ENCODE data around the gene LEP.

LEP gene

DNA sequence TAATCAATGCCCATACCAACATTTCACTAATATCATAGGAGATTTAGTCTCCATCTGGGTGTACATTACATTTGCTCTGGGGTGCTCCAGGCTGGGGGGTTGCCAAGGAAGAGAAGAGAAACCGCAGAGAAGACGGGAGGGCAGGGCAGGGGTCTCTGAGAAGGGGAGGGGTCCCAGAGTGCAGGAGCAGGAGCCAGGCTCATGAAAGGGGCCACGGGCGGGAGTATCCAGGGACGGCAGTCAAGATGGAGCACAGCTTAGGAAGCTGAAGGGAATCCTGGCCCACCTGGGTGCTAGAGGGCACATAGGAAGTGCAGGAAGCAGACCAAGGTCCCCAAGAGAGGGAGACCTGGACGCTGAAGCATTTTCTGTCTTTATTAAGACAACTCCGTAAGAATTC, 2.2 kb downstream of the LEP start:
- in situ Hi-C loops (cut with MboI; ENCODE audit: low sequenced_read_pairs), result no loop called here

DNA sequence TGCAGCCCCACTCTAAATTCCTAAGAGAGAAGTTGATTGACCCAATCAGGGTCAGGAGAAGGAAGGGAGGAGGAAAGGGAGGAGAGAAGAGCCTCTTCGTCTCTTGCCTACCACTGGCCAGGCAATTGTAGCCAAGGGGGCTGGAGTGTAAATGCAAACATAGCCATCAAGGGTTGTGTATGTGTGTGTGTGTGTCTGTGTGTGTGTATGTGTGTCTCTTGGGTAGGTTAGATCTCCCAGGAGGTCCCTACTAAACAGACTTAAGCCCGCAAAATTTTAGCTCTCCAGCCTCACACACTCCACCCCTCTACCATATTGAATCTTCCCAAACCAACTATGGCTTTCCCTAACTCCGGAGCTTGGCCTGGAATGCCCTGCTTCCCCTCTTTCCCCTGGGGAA, 3.8 kb downstream of the LEP start:
- in situ Hi-C loops (cut with MboI; ENCODE audit: low sequenced_read_pairs), result no loop called here

DNA sequence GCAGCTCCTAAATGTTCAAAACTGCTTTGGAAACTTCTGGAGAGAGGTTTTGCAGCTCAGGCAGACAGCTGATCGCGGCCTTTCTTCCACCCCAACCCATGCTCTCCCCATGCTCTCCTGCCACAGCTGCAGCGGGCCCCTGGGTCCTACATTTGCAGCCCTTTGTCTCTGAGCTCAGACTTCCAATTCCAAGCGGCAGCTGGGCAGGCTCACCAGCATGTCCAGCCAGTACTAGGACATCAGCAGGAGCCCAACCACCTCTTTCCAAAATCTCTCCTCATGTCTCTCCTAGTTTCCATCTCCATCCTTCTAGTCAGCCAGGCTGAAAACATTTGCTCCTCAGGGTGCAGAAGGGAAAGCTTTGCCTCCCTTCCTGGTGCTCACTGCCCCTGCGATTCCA, 6.0 kb downstream of the LEP start:
- in situ Hi-C loops (cut with MboI; ENCODE audit: low sequenced_read_pairs), result no loop called here

- in situ Hi-C loops (cut with MboI; ENCODE audit: low sequenced_read_pairs), result no loop called here
These were observed 6.6 kb downstream of the LEP start for GRCh38 chr7:128247640-128248194.

DNA sequence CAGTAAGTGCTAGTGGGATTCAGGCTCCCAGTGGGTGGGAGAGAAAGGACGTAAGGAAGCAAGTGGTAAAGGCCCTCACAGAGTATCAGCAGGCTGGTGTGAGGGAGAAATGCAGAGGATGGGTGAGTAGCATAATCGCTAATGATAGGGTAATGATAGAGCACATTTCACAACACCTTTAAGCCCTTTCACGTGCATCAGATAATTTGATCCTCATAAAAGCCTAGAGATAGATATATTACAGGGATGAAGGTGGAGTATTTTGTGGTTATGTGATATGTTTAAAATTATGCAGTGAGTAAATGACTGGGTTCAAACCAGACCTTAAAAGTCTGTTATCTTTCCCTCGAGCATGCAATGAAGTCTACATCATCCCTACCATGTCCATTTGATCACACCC, 10.3 kb downstream of the LEP start:
- in situ Hi-C loops (cut with MboI; ENCODE audit: low sequenced_read_pairs), result no loop called here

GRCh38 chr7:128253701-128254100, 12.6 kb downstream of the LEP start:
- in situ Hi-C loops (cut with MboI; ENCODE audit: low sequenced_read_pairs), result no loop called here

- in situ Hi-C loops (cut with MboI; ENCODE audit: low sequenced_read_pairs), result no loop called here
These were observed 13.4 kb downstream of the LEP start for GRCh38 chr7:128254470-128254869.

DNA sequence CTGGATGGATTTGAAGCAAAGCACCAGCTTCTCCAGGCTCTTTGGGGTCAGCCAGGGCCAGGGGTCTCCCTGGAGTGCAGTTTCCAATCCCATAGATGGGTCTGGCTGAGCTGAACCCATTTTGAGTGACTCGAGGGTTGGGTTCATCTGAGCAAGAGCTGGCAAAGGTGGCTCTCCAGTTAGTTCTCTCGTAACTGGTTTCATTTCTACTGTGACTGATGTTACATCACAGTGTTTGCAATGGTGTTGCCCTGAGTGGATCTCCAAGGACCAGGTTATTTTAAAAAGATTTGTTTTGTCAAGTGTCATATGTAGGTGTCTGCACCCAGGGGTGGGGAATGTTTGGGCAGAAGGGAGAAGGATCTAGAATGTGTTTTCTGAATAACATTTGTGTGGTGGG, 14.2 kb downstream of the LEP start:
- in situ Hi-C loops (cut with MboI; ENCODE audit: low sequenced_read_pairs), result no loop called here

GRCh38 chr7:128257458-128257857, 16.4 kb downstream of the LEP start:
- in situ Hi-C loops (cut with MboI; ENCODE audit: low sequenced_read_pairs), result no loop called here

GRCh38 chr7:128259131-128260061, 18.3 kb downstream of the LEP start:
- in situ Hi-C loops (cut with MboI; ENCODE audit: low sequenced_read_pairs), result no loop called here

- in situ Hi-C loops (cut with MboI; ENCODE audit: low sequenced_read_pairs), result no loop called here
These were observed 19.2 kb downstream of the LEP start for GRCh38 chr7:128260069-128260795.

DNA sequence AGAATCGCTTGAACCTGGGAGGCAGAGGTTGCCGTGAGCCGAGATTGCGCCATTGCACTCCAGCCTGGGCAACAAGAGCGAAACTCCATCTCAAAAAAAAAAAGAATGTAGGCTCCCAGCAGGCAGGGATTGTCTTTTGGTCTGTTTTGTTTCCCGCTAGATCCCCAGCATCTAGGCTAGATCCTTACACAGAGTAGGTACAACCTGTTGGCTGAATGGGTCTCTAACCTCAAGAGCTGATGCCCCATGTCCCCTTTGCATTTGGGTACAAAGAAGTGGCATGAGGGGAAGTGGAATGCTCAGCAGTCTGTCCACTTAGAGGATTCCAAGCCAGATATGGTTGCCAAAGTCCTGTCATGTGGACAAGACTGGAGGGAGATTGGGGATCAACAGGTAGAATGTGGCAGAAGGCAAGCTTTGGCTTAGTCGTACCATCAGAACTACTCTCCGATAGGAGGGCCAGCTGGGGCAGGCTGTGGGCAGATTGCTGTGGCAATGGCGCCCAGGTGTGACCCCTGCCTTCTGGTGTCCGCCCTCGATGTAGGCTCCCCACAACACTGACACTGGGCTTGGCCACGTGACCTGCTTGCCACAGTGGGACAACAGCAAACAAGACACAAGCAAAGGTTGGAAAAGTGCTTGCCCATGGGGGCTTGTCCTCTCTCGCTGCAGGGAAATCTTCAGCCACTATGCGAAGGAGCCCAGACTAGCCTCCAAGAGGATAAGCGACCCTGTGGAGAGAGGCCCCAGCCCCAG, 21.4 kb downstream of the LEP start:
- in situ Hi-C loops (cut with MboI; ENCODE audit: low sequenced_read_pairs), result no loop called here

DNA sequence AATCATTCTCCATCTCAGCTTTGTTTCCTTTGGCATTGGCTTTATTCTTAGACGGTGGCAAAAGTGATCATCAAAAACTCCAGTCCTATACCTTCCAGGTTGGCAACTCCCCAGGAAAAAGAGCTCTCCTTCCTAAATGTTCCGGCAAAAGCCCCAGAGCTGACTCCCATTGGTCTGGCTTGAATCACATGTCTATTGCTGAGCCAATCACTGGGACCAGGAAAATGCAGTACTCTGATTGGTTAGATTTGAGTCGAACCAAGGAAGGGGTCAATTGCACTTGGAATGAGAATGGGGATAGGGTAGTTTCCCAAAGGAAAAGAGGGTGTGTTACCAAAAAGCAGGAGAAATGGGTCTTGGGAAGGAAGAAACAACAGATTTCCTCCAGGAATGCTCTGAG, 22.3 kb downstream of the LEP start:
- in situ Hi-C loops (cut with MboI; ENCODE audit: low sequenced_read_pairs), result no loop called here

GRCh38 chr7:128264477-128264876, 23.4 kb downstream of the LEP start:
- in situ Hi-C loops (cut with MboI; ENCODE audit: low sequenced_read_pairs), result no loop called here

GRCh38 chr7:128265156-128265905, 24.3 kb downstream of the LEP start:
- in situ Hi-C loops (cut with MboI; ENCODE audit: low sequenced_read_pairs), result no loop called here

DNA sequence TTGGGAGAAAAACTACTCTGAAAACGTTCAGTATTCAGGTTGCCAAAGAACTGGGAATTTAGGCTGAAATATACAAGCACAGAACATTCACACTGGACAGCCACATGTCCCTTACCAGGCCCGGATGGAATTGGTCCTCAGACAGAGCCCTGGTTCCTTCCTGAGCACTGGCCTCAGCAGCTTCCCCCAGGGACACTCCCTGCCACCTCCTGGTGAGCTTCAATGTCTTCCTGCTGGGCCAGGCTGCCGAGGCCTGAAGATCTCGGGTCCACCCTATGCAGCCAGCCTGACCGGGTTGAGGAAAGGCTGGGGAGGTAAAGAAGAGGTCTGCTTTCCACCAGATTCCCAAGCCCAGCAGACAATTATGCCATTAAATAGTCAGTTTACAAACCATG, 24.8 kb downstream of the LEP start:
- in situ Hi-C loops (cut with MboI; ENCODE audit: low sequenced_read_pairs), result no loop called here

DNA sequence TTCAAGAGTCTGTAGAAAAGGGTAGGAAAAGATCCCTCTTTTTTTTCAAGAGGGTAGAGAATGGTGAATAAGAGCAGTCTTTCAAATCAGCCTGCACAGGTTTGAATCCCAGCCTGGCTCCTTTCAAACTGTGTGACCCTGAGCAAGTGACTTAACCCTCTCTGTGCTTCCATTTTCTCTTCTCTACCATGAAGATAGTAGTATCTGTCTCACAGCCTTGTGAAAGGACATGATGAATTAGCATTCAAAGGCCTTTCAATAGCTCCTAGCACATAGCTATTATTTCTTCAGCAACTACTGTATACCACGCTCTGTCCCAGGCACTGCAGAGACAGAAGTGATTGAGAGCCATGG, 25.4 kb downstream of the LEP start:
- in situ Hi-C loops (cut with MboI; ENCODE audit: low sequenced_read_pairs), result no loop called here

GRCh38 chr7:128266883-128267594, 26.0 kb downstream of the LEP start:
- in situ Hi-C loops (cut with MboI; ENCODE audit: low sequenced_read_pairs), result no loop called here

GRCh38 chr7:128267595-128267924, 26.5 kb downstream of the LEP start:
- in situ Hi-C loops (cut with MboI; ENCODE audit: low sequenced_read_pairs), result no loop called here

DNA sequence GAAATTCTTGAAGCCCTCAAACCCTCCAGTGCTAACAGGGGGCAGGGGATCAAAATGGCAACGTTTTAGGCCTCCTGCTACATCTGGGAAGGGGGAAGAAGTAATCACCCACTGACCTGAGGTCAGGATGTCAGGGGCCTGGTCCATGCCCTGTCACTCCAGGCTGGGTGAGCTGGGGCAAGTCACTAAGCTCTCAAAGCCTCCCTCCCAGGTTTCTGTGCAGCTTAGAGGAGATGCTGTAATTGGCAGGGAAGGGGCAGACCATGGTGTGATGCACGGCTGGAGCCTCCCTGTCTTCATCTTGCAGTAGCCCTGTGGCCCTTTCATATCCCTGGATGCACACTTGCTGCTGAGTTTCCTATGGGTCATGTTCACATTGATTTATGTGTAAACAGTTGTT, 27.2 kb downstream of the LEP start:
- in situ Hi-C loops (cut with MboI; ENCODE audit: low sequenced_read_pairs), result no loop called here

Measured in HL-60/S4 treated with retinoic acid at 250 ng/mL for 4 days and 3 days (cell line).